NCI-H82 (cell line): ENCODE results near the gene NOL12.
"Not testable (repeated sequence)": the region's sequence is repeated elsewhere in the genome, so short reads cannot be mapped to it uniquely, and the experiment has no call there.

Experiments used
- DNase-seq: peaks from one replicate; lab custom pipeline; 2025; lab: John Stamatoyannopoulos, UW

The NOL12 gene

DNA sequence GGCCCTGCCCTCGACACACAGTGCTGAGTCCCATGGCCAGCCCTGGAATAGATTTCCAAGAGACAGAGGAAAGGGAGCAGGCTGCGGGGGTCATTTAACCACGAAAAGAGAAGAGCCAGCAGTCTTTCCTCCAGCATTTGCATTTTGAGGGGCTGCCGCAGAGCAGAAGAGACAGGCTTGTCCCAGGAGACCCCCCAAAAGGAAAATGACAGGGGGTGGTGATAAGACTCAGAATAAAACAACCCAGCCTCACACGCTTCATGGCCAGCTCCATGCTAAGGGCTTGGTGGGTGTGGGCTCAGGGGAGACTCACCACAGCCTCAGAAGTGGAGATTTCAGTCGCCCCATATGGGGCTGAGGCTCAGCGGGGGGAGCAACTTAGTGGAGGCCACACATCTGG, 27.6 kb downstream of the NOL12 start:
- DNase-seq: no peak

DNA sequence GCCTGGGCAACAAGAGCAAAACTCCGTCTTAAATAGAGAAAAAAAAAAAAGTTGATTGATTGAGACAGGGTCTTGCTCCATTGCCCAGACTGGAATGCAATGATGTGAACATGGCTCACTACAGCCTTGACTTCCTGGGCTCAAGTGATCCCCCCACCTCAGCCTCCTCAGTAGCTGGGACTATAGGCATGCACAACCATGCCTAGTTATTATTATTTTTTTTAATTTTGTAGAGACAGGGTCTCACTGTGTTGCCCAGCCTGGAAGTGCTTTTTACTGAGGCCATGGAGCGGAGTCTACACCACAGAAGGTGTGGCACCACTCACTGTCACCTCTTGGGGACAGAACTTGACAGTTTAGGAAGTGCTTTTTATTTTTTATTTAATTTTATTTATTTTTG, 28.5 kb downstream of the NOL12 start:
- DNase-seq: no peak

DNA sequence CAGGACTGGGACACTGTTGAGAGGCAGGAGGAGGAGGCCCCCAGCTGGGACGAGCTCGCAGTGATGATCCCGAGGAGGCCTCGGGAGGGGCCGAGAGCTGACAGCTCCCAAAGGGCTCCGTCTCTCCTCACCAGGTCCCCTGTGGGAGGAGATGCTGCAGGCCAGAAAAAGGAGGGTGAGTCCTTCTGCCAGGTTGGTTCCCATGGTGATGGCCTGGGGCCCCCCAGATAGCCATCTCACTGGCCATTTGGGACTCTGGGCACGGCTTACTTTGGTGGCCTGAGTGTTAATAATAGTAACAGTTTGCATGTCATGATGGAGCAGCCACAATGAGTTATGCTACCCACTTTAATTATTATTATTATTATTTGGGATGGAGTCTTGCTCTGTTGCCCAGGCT, 29.6 kb downstream of the NOL12 start:
- no peak for DNase-seq

DNA sequence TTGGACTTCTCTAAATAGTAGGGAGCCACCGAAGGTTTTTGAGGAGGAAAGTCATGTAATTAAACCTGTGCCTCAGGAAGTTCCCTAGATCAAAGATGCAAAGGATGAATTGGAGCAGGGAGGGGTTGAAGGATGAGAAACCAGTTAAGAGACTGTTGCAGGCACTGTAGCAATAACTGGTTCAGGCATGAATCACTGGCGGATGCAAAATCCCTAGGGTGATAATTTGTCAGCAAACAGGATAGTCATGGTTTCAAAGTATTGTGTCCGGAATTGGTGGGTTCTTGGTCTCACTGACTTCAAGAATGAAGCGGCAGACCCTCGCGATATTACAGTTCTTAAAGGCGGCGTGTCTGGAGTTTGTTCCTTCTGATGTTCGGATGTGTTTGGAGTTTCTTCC, 30.6 kb downstream of the NOL12 start:
- DNase-seq: no peak

DNA sequence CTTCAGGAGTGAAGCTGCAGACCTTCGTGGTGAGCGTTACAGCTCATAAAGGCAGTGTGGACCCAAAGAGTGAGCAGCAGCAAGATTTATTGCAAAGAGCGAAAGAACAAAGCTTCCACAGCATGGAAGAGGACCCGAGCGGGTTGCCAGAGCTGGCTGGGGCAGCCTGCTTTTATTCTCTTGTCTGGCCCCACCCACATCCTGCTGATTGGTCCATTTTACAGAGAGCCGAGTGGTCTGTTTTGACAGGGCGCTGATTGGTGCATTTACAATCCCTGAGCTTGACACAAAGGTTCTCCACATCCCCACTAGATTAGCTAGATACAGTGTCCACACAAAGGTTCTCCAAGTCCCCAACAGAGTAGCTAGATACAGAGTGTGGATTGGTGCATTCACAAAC, 31.1 kb downstream of the NOL12 start:
- not testable (repeated sequence) for DNase-seq

GRCh38 chr22:37717746-37718305, 31.7 kb downstream of the NOL12 start:
- DNase-seq: not testable (repeated sequence)

GRCh38 chr22:37725551-37726240, 39.6 kb downstream of the NOL12 start:
- DNase-seq: no peak

DNA sequence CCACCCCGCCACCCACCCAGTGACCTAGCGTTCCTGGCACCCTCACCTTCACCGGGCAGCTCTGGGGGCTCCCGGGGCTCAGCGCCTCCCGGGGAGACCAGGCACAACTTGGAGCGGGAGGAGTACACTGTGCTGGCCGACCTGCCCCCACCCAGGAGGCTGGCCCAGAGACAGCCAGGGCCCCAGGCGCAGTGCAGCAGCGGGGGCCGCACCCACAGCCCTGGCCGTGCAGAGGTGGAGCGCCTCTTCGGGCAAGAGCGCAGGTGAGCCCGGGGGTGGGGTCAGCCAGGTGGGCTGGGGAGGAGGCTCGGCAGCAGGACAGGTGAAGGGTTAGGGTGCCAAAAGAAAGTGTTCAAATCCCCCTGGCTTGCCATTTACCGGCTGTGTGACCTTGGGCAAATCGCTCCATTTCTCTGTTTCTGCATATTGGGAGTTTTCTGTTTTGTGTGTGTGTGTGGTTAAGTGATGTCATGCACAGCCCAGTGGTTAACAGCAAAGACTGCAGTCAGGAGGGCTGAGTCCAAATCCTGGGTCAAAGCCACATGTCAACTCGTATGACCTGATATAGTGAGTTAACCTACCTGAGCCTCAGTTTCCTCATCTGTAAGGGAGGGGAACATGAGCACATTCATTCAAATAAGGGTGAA, 40.2 kb downstream of the NOL12 start:
- no peak for DNase-seq

GRCh38 chr22:37728620-37729019, 42.5 kb downstream of the NOL12 start:
- DNase-seq: no peak

GRCh38 chr22:37731804-37732471, 45.8 kb downstream of the NOL12 start:
- no peak for DNase-seq

DNA sequence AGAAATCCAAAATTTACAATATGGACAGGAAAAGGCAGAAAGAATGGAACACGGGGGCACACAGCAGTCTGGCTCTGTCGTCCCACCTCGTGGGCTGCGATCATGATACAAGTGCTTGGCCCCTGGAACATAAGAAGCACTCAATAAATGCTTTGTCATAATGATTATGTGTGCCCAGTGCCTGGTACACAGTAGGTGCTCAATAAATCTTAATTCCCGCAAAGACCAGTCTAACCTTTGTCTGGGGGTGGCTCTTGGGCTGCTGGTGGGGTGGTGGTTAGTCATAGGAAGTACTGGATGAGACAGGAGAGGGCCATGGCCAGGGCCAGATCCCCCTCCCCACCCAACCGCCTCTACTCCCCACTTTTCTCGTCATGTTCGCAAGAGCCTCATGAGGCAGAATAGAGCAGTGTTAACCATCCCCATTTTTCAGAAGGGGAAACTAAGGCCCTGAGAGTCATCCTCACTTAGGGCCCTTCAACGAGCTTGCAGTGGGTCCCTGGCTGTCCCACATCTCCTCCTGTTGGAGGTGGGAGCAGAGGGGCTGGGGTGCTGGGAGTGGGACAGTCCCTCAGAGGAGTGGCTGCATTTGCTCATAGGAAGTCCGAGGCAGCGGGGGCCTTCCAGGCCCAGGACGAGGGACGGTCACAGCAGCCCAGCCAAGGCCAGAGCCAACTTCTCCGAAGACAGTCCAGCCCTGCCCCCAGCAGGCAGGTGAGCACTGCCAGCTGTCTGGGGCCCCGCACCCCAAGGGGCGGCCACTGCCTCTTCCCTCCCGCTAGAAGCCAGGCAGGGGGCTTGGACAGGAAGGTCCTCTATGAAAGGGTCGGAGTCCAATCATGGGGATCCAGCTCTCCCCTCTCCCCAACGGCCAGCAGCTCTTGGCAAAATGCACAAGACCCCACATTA, 46.8 kb downstream of the NOL12 start:
- no peak for DNase-seq

DNA sequence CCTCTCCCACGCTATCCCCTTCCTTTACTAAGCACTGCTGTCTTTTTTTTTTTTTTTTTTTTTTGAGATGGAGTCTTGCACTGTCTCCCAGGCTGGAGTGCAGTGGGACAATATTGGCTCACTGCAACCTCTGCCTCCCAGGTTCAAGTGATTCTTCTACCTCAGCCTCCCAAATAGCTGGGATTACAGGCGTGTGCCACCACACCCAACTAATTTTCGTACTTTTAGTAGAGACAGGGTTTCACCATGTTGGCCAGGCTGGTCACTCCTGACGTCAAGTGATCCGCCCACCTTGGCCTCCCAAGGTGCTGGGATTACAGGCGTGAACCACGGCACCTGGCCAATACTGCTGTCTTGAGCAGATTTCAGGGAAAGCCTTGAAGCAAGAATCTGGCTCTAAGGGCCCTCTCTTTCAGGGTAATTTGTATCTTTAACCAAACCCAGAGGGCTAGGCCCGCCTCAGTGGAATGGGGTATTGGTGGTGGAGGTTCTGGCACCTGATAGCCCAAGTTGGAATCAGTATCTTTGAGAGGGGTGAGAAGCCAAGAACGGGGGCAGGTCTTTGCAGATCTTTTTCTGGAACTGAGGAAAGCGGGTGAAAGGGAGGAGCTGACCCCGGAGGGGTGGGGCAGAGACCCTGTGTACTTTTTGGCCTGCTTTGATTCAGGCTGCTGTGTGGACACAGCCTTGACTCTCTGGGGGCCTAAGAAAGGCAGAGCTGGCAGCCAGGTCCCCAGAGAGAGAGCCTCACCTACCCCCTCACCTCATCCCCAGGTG, 47.7 kb downstream of the NOL12 start:
- DNase-seq: no peak

- no peak for DNase-seq
These were observed 48.2 kb downstream of the NOL12 start for GRCh38 chr22:37734402-37734700.

GRCh38 chr22:37734964-37735451, 48.9 kb downstream of the NOL12 start:
- no peak for DNase-seq

- DNase-seq: no peak
These were observed 52.9 kb downstream of the NOL12 start for GRCh38 chr22:37739035-37739434.

DNA sequence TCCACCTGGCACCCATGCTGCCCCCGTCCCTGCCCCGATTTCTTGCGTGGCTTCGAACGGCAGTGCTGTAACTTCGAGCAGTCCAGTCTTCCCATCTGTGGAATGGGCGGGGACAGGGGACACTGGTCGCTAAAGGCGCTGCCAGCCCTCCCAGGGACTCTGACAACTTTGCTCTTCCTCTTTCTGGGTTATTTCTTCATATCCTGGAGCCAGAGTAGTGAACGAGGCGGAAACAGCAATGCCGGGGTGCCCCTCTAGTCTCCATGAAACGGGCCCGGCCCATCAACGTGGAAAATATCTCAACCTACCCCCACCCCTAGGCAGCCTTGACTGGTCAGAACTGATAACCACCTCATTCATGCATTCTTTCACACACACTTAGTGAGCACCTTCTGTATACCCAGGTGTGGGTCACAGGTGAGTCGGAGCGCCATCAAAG, 53.5 kb downstream of the NOL12 start:
- no peak for DNase-seq

DNA sequence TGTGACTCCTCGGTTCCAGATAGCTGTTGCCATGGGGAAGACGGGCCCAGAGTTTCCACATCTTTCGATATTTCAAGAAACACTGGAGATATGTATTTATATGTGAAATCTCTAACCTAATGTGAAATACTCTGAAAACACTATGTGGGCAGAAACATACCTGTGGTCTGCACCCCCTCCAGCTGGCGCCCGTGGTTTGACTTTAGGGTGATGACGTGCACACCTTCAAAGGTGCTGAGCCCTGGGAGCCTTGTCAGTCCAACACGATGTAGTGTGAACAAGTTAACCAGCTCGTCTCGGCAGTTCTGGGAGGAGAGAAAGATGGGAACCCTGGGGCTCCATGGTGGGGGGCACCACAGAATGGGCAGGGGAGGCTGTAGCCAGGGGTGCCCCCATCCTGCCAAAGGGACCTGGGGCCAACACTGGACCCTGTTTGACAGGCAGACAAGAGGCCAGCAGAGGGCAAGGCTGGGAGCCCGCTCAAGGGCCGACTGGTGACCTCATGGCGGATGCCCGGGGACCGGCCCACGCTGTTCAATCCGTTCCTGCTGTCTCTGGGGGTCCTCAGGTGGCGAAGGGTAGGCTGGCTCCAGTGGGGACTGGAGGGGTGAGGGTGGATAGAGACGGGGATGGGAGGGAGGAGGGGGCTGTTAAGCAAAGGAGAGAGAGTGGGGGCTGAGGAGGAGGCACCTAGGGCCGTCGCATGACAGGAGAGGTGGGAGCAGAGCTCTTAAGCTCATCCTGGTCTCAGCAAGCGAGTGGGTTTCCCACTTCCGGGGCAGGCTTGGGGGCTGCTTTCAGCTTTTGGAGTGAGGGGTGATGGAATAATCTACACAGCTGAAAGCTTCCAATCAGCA, 54.5 kb downstream of the NOL12 start:
- no peak for DNase-seq

- peak; percentile 72 for DNase-seq
These were observed 55.2 kb downstream of the NOL12 start for GRCh38 chr22:37741312-37741795.

GRCh38 chr22:37742376-37743171, 56.4 kb downstream of the NOL12 start:
- DNase-seq: no peak
